Stimulated activated CD4-positive, alpha-beta T cell treated with anti-CD3 and anti-CD28 coated beads, TNF-alpha, amount 100 ng/mL, for 1 hour (primary cell): ENCODE results near the gene BRIX1.

Experiments
- DNase-seq, 3 donors: peaks; one replicate each; pipeline ENCODE4 v3.0.0-alpha.2; 2020; ENCODE audit warnings: low read depth in 3 of 3, low spot score in 1 of 3

The BRIX1 gene

GRCh38 chr5:34915139-34915855, at the start of gene BRIX1, which contains the start of gene RAD1:
BRIX1 (plus strand) TSS chr5:34915711; CDS start chr5:34915739, 28 bp downstream.
RAD1 (minus strand) TSS chr5:34915504; CDS start chr5:34914892, 612 bp downstream.
- peak; percentile 79 to 88 (median 82) for DNase-seq

- no peak for DNase-seq
Observed at GRCh38 chr5:34866989-34867471, 48.5 kb upstream of the BRIX1 start.

GRCh38 chr5:34867660-34868059, 47.9 kb upstream of the BRIX1 start:
- DNase-seq, result no peak

DNA sequence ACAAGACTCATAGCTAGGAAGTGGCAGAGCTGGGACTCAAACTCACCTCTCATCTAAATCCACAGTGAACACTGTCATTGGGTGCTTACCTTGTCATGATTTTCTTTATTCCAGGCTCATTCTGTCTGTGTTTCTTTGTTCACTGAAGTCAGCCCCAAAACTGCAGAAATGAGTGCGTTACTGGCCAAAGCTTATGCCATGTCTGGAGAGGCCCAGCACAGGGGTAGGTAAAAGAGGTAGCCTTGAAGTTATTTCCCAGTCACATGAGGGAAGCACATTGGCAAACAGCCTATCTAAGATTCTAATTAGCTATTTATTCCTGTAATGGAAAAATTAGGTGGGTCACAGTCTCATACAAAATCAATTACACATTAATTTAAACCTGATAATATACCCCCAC, 46.7 kb upstream of the BRIX1 start:
- no peak for DNase-seq

- DNase-seq, result no peak
Observed at GRCh38 chr5:34869256-34869655, 46.3 kb upstream of the BRIX1 start.

- DNase-seq, result no peak
Observed at GRCh38 chr5:34870382-34870781, 45.1 kb upstream of the BRIX1 start.

DNA sequence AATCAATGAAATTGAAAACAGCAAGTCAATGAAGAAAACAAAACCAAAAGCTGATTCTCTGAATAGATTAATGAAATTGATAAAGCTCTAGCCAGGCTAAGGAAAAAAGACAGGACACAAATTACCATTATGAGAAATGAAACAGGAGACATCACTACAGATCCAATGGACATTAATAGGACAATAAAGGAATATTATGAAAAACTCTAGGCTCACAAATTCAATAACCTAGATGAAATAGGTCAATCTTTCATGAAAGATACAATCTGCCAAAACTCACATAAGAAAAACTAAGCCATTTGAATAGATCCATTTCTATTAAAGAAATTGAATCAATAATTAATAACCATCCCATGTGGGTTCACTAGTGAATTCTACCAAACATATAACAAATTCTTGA, 39.2 kb upstream of the BRIX1 start:
- no peak for DNase-seq

DNA sequence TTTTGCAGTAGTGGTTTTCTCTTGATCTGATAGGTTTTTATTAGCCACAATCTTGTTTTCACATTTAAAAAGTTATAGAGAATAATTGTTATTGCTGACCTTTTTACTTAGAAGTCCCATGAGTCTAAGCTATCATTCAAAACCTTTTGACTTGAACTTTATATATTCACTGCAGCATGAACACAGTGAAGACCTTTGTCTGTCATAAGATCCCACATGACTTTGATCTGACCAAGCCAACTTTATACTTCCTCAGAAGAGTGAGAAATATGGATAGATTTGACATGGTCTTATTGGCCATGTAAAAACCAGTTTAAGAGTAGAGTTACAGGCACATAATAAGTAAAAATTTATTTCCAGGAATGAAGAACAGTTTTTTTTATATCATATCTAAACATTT, 34.3 kb upstream of the BRIX1 start:
- DNase-seq, result no peak

DNA sequence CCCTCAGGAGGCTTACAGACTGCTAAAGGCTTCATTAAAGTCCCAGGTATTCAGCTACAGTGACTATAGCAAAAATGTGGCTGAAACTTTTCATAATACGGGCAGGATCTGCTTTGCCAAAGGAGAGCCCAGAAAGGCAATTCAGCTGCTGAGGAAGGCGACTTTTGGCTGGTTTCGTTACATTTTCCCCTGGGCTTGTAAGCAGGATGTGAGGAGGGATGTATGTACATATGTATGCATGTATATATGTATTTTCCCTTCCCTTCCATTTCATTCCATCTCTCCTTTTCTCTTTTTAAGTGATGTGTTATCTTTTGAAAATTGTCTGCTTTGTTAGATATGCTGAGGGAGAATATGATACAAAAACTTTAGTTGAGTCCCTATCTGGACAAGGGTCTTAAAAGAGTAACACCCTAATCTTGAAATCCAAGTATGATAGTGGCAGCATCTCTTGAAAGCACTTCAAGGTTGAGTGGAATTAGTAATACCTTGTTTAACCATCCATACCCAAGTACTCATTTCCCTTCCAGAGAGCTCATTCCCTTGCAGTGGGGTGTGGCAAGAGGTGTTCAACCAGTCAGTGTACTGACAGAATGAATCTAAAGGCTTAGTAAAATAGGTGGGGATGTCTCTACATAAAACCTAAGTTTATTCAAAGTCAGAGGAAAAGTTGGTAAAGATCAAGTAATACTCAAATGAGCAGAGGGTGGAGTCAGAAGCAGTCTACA, 29.0 kb upstream of the BRIX1 start:
- DNase-seq, result no peak

DNA sequence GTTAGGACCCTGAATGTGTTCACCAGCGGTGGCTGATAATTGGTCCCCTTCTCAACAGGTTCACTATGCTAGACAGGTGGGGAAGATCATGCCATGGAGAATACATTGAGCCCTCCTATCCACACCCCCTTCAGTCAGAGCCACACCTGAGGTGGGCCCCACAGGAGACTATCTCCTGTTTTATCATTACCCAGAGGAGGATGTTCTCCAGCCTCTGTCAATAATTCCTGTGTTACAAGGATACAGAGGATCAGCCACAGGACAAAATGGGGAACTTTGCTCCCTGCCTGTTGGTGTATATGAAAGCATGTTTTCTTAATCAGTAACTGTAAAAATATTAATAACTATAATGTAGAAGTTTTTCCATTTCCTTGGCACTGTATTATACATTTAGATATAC, 26.1 kb upstream of the BRIX1 start:
- DNase-seq, result no peak

DNA sequence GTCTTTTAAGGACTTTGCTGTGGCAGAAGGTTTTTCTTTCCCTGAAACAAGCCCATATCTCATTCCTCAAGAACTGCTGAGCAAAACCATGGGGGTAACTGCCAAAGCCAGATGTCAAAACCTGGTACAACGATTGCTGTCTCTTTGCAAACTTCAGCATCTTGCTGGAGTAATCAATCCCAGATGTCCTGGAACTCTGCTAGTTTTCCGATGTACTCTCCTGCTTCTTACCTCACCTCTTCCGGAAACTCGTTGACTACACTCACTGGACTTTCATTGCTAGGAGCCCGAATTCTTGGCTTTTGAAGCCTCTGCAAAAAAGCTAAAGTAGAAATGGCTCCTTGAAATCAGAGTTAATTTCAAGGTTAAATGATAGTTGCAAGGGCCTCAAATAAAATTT, 23.5 kb upstream of the BRIX1 start:
- no peak for DNase-seq

- DNase-seq, result no peak
Observed at GRCh38 chr5:34892414-34892813, 23.1 kb upstream of the BRIX1 start.

- no peak for DNase-seq
Observed at GRCh38 chr5:34894716-34895115, 20.8 kb upstream of the BRIX1 start.

- DNase-seq, result no peak
Observed at GRCh38 chr5:34895641-34896419, 19.7 kb upstream of the BRIX1 start.

GRCh38 chr5:34897646-34898045, 17.9 kb upstream of the BRIX1 start:
- DNase-seq, result no peak

GRCh38 chr5:34898258-34898895, 17.1 kb upstream of the BRIX1 start:
- DNase-seq, result peak; percentile 27 to 39 (median 33)

GRCh38 chr5:34899066-34899465, 16.4 kb upstream of the BRIX1 start:
- no peak for DNase-seq

GRCh38 chr5:34900652-34901051, 14.9 kb upstream of the BRIX1 start:
- DNase-seq, result no peak

- no peak for DNase-seq
Observed at GRCh38 chr5:34903260-34903659, 12.3 kb upstream of the BRIX1 start.

GRCh38 chr5:34905564-34905963, 9.9 kb upstream of the BRIX1 start:
- DNase-seq, result no peak

- DNase-seq, result no peak
Observed at GRCh38 chr5:34913072-34913471, 2.4 kb upstream of the BRIX1 start.
